ENCODE data around the gene CIB4.

DNA sequence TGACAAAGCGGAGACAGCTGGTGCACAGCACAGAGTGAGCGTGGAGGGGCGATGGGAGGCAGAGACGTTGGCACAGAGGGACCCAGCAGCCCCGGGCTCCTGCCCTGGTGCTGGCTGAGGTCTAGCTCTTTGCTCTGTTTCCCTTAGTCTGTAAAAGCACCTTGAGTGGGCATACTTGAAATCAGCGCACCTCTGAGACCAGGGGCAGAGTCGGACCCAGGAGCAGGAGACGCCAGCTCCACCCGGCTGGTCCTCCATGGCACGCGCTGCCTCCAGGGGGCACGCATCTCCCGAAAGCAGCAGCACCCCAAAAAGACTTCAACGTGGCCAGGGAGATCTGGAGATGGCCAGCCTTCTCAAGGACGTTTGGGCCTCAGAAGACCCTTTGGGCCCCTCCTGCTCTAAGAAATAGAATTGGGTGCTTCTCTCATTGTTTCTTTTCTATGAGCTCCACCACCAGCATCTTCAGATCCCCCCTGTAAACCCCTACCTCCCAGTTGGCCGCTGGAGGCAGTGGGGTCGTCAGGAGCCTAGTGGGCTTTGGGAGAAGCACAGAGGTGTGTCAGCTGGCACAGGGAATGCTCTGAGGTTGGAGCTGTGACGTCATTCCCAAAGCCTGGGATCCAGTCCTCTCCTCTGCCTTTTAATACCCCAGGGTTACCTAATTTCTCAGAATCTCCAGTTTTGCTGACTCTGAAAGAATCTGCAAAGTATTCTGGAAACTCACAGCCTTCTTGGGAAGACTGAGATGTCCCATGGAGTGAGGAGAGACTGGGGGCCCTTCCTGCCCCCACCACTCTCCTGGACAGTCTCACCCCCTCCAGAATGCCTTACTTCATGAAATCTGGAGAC lies 58.9 kb downstream of the CIB4 start:
- TF ChIP-seq CEBPB (IDR thresholded peaks at IDR 0.05; ENCODE audit: low read depth, low read length): no peak
- TF ChIP-seq POLR2A (IDR thresholded peaks at IDR 0.05; ENCODE audit: low read depth, low read length): no peak
- TF ChIP-seq, protein P1, sequence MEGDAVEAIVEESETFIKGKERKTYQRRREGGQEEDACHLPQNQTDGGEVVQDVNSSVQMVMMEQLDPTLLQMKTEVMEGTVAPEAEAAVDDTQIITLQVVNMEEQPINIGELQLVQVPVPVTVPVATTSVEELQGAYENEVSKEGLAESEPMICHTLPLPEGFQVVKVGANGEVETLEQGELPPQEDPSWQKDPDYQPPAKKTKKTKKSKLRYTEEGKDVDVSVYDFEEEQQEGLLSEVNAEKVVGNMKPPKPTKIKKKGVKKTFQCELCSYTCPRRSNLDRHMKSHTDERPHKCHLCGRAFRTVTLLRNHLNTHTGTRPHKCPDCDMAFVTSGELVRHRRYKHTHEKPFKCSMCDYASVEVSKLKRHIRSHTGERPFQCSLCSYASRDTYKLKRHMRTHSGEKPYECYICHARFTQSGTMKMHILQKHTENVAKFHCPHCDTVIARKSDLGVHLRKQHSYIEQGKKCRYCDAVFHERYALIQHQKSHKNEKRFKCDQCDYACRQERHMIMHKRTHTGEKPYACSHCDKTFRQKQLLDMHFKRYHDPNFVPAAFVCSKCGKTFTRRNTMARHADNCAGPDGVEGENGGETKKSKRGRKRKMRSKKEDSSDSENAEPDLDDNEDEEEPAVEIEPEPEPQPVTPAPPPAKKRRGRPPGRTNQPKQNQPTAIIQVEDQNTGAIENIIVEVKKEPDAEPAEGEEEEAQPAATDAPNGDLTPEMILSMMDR (conservative IDR thresholded peaks at IDR 0.05; ENCODE audit: low read depth, low read length): no peak
- TF ChIP-seq NFE2L2 (IDR thresholded peaks at IDR 0.05; ENCODE audit: low read depth, low read length): no peak

Data from IMR-90 (cell line).